ENCODE results near the gene SPPL2B. TPM values are rescaled to one million over a fixed set of nuclear protein-coding genes. Genes with fewer than 3 reads are reported as not detected.

Gene SPPL2B
- total RNA-seq, 1 experiment from 2014 or later = 73.7 TPM

DNA sequence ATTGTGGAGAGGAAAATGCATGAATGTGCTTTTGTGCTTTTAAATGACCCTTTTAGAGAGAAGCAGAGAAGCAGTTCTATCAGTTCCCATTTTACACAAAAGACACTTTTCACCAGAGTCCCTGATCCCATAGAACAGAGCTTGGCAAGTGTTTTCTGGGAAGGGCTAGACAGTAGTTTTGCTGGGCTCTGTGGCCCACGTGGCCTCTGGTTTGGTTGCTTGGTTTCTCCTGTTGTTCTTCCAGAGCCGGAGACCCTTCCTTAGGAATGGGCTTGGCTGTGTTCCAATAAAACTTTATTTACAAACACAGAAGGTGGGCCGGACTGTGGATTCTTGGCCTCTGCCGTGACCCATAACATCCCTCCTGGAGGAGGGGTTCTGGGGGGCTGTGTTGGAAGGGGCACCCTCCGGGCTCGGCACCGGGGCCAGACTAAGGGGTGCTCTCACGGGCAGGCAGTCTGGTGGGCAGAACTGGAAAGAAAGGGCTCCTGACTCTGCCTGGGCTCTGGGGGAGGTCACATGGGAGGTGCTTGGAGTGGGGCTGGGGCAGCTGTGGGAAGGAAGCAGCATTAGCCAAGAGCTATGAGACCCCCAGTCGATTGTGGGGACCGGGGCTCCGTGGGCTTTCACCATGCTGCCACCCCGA, 3.2 kb downstream of the SPPL2B start:
- Histone ChIP-seq H3K27me3 (ENCODE audit: insufficient read depth, low read length) (no peaks in the 10 kb centered on the region), H2BK20ac (ENCODE audit: low read depth, low read length, poor library complexity, severe bottlenecking) (no peak overlapping the region), H3T11ph (ENCODE audit: low read length) (no peak overlapping the region), H3K4me2 (ENCODE audit: insufficient read depth, insufficient read length, low read length) (no peak overlapping the region), H3K79me2 (ENCODE audit: insufficient read depth, low read length) (peaks cover 7% of the 10 kb centered on the region; the same call in 1 of the 2 replicates), H3K23ac (ENCODE audit: insufficient read length, low read depth, low read length) (no peak overlapping the region), H3K23me2 (ENCODE audit: insufficient read length, low read depth, low read length, poor library complexity, severe bottlenecking) (peaks cover 9% of the 10 kb centered on the region), H3K14ac (ENCODE audit: insufficient read depth, low read length) (no peak overlapping the region; the same call in 1 of the 2 replicates), H2AK5ac (ENCODE audit: insufficient read length, low read length) (no peak overlapping the region), H3K18ac (ENCODE audit: insufficient read length, low read depth, low read length) (no peak overlapping the region), H3K27ac (ENCODE audit: insufficient read length, low read depth, low read length) (no peak overlapping the region), H4K91ac (ENCODE audit: insufficient read length, low read depth, low read length) (no peak overlapping the region), H3K56ac (ENCODE audit: insufficient read length, low read depth, low read length) (no peak overlapping the region), H4K8ac (replicated peaks; ENCODE audit: insufficient read length, low read depth, low read length) (no peak overlapping the region), H4K5ac (ENCODE audit: insufficient read length, low read depth, low read length) (no peak overlapping the region), H4K20me1 (ENCODE audit: control insufficient read depth, insufficient read depth, insufficient read length) (peaks cover 5% of the 10 kb centered on the region), H2AFZ (ENCODE audit: low read length) (no peak overlapping the region), H3K9ac (ENCODE audit: extremely low read depth, insufficient read length, low read length) (no peak overlapping the region), H3K4ac (ENCODE audit: low read depth, low read length) (no peak overlapping the region), H2BK15ac (ENCODE audit: low read depth, low read length) (no peak overlapping the region), H2BK12ac (ENCODE audit: insufficient read length, low read depth, low read length) (no peak overlapping the region), H2BK5ac (ENCODE audit: insufficient read length, low read length) (no peak overlapping the region), H2BK120ac (ENCODE audit: low read depth, low read length, poor library complexity, severe bottlenecking) (no peak overlapping the region), H3K9me3 (ENCODE audit: control insufficient read depth, low read depth, low read length) (no peaks in the 10 kb centered on the region), H3K4me1 (ENCODE audit: insufficient read depth, low read length) (peaks cover 5% of the 10 kb centered on the region; the same call in 1 of the 2 replicates), H3K79me1 (ENCODE audit: insufficient read depth, low read depth, low read length, poor library complexity, severe bottlenecking) (peaks cover 2% of the 10 kb centered on the region)
- TF ChIP-seq, protein P1, sequence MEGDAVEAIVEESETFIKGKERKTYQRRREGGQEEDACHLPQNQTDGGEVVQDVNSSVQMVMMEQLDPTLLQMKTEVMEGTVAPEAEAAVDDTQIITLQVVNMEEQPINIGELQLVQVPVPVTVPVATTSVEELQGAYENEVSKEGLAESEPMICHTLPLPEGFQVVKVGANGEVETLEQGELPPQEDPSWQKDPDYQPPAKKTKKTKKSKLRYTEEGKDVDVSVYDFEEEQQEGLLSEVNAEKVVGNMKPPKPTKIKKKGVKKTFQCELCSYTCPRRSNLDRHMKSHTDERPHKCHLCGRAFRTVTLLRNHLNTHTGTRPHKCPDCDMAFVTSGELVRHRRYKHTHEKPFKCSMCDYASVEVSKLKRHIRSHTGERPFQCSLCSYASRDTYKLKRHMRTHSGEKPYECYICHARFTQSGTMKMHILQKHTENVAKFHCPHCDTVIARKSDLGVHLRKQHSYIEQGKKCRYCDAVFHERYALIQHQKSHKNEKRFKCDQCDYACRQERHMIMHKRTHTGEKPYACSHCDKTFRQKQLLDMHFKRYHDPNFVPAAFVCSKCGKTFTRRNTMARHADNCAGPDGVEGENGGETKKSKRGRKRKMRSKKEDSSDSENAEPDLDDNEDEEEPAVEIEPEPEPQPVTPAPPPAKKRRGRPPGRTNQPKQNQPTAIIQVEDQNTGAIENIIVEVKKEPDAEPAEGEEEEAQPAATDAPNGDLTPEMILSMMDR (conservative IDR thresholded peaks at IDR 0.05) = no peak
- Mint-ChIP-seq H3K4me1 (peaks cover 36 to 51% of the 10 kb centered on the region in 2 experiments), H3K9me3 (peaks cover 3 to 6% of the 10 kb centered on the region in 2 experiments; a peak in 4 of 5 replicates), H3K27me3 (ENCODE audit: low read depth) (peaks cover 1% of the 10 kb centered on the region; the same call in 1 of the 2 replicates), H3K27ac (peak overlapping the region; percentile 69 to 84 (median 73); a peak in 5 of 7 replicates), H3K4me3 (peak overlapping the region; percentile 43 to 67; a peak in 2 of 5 replicates), H3K36me3 (ENCODE audit: insufficient read depth in 1 of 3, low read depth in 3 of 3) (peaks cover 7 to 22% (median 16%) of the 10 kb centered on the region in 3 experiments)
- WGBS (ENCODE audit: extremely low coverage, insufficient read length, low lambda C conversion rate) = no CpG with 5 or more reads among the region's 12 CpGs
- no peak for DNase-seq

All from H9 (cell line).